Suprapubic skin (tissue), 4 donors: Measurements from ENCODE around the gene LPAR5. TPM values are rescaled to one million over a fixed set of nuclear protein-coding genes. Genes with fewer than 3 reads are reported as not detected.
A peak's percentile ranks its signal among the peaks of the same experiment; 100 is the strongest.

Experiments used
- DNase-seq, 2 donors: peaks; one replicate each; pipeline ENCODE4 v3.0.0-alpha.2; 2019; ENCODE audit warnings: low spot score in 2 of 2
- H3K27ac ChIP-seq: fragments of 200-600 bp; sonication (generic); one replicate; pipeline ENCODE4 v1.5.1; 2019
- H3K27me3 ChIP-seq: fragments of 200-600 bp; sonication (generic); one replicate; pipeline ENCODE4 v1.5.1; 2019
- H3K36me3 ChIP-seq: fragments of 200-600 bp; sonication (generic); one replicate; pipeline ENCODE4 v1.5.1; 2019
- H3K4me1 ChIP-seq: fragments of 200-600 bp; sonication (generic); one replicate; pipeline ENCODE4 v1.5.1; 2019
- H3K4me3 ChIP-seq: fragments of 200-600 bp; sonication (generic); one replicate; pipeline ENCODE4 v1.5.1; 2019; ENCODE audit warnings: mild to moderate bottlenecking
- H3K9me3 ChIP-seq: fragments of 200-600 bp; sonication (generic); one replicate; pipeline ENCODE4 v1.5.1; 2019
- CTCF ChIP-seq, 2 donors: fragments of 200-600 bp in 1 of 2; fragments of 450-650 bp in 1 of 2; sonication (generic) in 1 of 2; IDR thresholded peaks; one replicate each; pipeline ENCODE4 v1.5.1; 2016 to 2019; ENCODE audit warnings: antibody characterized with exemption in 2 of 2, mild to moderate bottlenecking in 1 of 2, moderate library complexity in 1 of 2
- EP300 ChIP-seq: sonication (generic); formaldehyde crosslinking; IDR thresholded peaks from one replicate; pipeline ENCODE4 v1.6.1; 2017; ENCODE audit warnings: antibody characterized with exemption
- POLR2A ChIP-seq, 2 donors: fragments of 450-650 bp; IDR thresholded peaks; one replicate each; pipeline ENCODE4 v1.6.1; 2017; ENCODE audit warnings: antibody characterized with exemption in 2 of 2, mild to moderate bottlenecking in 2 of 2, moderate library complexity in 2 of 2
- POLR2AphosphoS5 ChIP-seq, 3 donors: sonication (generic); formaldehyde crosslinking; IDR thresholded peaks; one replicate each; pipeline ENCODE4 v1.6.1; 2017; ENCODE audit warnings: antibody characterized with exemption in 3 of 3
- WGBS: methylation state at CpG from one replicate; pipeline ENCODE4 v1.1.5; 2018; 5-methylcytosine and 5-hydroxymethylcytosine counted together
- total RNA-seq, 4 donors: library from RNA; depleted of rRNA; stranded (reverse); fragments of >200 nt; gene quantifications; one replicate each; pipeline ENCODE4 v1.1.0, GENCODE V29; 2016

LPAR5 gene
- total RNA-seq, 4 donors from 2014 or later = 5.8 to 15.0 (median 8.8) TPM

- TF ChIP-seq POLR2AphosphoS5 (IDR thresholded peaks at IDR 0.05) = no peak
- no peak for TF ChIP-seq EP300
- TF ChIP-seq POLR2A (IDR thresholded peaks at IDR 0.05) = no peak
- TF ChIP-seq CTCF (IDR thresholded peaks at IDR 0.05) = no peak
- H3K4me3 ChIP-seq = peak overlapping the region; percentile 73
- peak overlapping the region; percentile 93 for H3K27ac ChIP-seq
- H3K9me3 ChIP-seq = no peaks in the 10 kb centered on the region
- H3K4me1 ChIP-seq = peaks cover 55% of the 10 kb centered on the region
- no peaks in the 10 kb centered on the region for H3K27me3 ChIP-seq
- WGBS = 4% methylated on average over 17 of the region's 70 CpGs
- peak in 1 of 2 donors; percentile 85 for DNase-seq
- peaks cover 8% of the 10 kb centered on the region for H3K36me3 ChIP-seq
These were observed 29.2 kb downstream of the LPAR5 start for GRCh38 chr12:6606331-6607131.

- H3K4me1 ChIP-seq = peaks cover 54% of the 10 kb centered on the region
- H3K27me3 ChIP-seq = no peaks in the 10 kb centered on the region
- peak overlapping the region; percentile 73 for H3K4me3 ChIP-seq
- peak in 1 of 2 donors; percentile 74 for DNase-seq
- H3K27ac ChIP-seq = peak overlapping the region; percentile 93
- H3K36me3 ChIP-seq = peaks cover 16% of the 10 kb centered on the region
- H3K9me3 ChIP-seq = no peaks in the 10 kb centered on the region
- 4% methylated on average over 10 of the region's 18 CpGs for WGBS
- TF ChIP-seq POLR2A (IDR thresholded peaks at IDR 0.05) = no peak
- no peak for TF ChIP-seq EP300
- TF ChIP-seq CTCF (IDR thresholded peaks at IDR 0.05) = no peak
- TF ChIP-seq POLR2AphosphoS5 (IDR thresholded peaks at IDR 0.05) = no peak
These were observed 30.1 kb downstream of the LPAR5 start for GRCh38 chr12:6605421-6606330.

GRCh38 chr12:6604259-6605029 lies 31.3 kb downstream of the LPAR5 start:
- TF ChIP-seq POLR2AphosphoS5 (IDR thresholded peaks at IDR 0.05) (no peak), EP300 (no peak), CTCF (IDR thresholded peaks at IDR 0.05) (no peak), POLR2A (IDR thresholded peaks at IDR 0.05) (no peak)
- Histone ChIP-seq H3K27ac (peak overlapping the region; percentile 93), H3K9me3 (no peaks in the 10 kb centered on the region), H3K27me3 (no peaks in the 10 kb centered on the region), H3K4me3 (peak overlapping the region; percentile 73), H3K4me1 (peaks cover 54% of the 10 kb centered on the region), H3K36me3 (peaks cover 28% of the 10 kb centered on the region)
- WGBS = 62% methylated on average over 6 of the region's 6 CpGs
- no peak for DNase-seq

GRCh38 chr12:6603095-6603567 lies 32.6 kb downstream of the LPAR5 start:
- Histone ChIP-seq H3K36me3 (peaks cover 42% of the 10 kb centered on the region), H3K4me3 (peak overlapping the region; percentile 73), H3K27ac (peak overlapping the region; percentile 57), H3K27me3 (no peaks in the 10 kb centered on the region), H3K9me3 (no peaks in the 10 kb centered on the region), H3K4me1 (peaks cover 49% of the 10 kb centered on the region)
- 6% methylated on average over 5 of the region's 6 CpGs for WGBS
- no peak for DNase-seq
- TF ChIP-seq CTCF (IDR thresholded peaks at IDR 0.05) (no peak), POLR2A (IDR thresholded peaks at IDR 0.05) (no peak), EP300 (no peak), POLR2AphosphoS5 (IDR thresholded peaks at IDR 0.05) (no peak)
